Stimulated activated CD4-positive, alpha-beta T cell treated with anti-CD3 and anti-CD28 coated beads, Interleukin-15, amount 100 ng/mL, for 1 hour (primary cell): ENCODE data around the gene TAF7.
"Not testable (repeated sequence)": the region's sequence is repeated elsewhere in the genome, so short reads cannot be mapped to it uniquely, and the experiment has no call there.

Source experiments
- DNase-seq, 2 donors: peaks; one replicate each; pipeline ENCODE4 v3.0.0-alpha.2; 2020; ENCODE audit warnings: low read depth in 1 of 2, low spot score in 1 of 2

TAF7 gene

DNA sequence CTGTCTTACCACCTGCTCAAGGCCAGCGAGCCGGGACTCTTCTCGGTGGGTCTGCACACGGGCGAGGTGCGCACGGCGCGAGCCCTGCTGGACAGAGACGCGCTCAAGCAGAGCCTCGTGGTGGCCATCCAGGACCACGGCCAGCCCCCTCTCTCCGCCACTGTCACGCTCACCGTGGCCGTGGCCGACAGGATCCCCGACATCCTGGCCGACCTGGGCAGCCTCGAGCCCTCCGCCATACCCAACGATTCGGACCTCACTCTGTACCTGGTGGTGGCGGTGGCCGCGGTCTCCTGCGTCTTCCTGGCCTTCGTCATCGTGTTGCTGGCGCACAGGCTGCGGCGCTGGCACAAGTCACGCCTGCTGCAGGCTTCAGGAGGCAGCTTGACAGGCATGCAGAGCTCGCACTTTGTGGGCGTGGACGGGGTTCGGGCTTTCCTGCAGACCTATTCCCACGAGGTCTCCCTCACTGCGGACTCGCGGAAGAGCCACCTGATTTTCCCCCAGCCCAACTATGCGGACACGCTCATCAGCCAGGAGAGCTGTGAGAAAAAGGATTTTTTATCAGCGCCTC, 20.3 kb upstream of the TAF7 start:
- not testable (repeated sequence) for DNase-seq

DNA sequence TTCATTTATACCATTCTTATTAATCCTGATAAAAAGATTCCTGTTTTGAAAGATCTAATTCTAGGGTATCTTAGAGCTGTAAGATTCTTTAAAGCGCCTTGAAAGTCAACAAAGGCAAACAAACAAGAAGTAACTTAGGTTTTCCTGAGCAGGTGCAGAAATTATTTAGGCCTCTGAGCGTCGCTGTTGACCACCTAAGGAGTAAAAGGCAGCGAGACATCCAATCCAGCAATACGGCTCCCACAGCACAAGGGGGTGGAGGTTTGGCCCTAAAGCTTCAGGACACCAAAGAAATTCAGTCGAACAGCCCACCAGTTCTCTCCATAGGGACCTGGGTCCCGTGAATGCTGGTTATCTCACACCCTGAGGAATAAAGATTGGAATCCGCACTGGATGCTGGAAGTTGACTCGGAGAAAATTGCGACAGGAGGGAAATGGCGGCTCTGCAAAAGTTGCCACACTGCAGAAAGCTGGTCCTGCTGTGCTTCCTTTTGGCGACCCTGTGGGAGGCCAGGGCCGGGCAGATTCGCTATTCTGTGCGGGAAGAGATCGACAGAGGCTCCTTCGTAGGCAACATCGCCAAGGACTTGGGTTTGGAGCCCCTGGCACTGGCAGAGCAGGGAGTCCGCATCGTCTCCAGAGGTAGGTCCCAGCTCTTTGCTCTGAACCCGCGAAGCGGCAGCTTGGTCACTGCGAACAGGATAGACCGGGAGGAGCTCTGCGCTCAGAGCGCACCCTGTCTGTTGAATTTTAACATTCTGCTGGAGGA, 18.1 kb upstream of the TAF7 start, which contains the start of gene PCDHGA2:
TSS of gene PCDHGA2 (plus strand) at position 223 of the 769 bp plus-strand sequence.
- no peak for DNase-seq

DNA sequence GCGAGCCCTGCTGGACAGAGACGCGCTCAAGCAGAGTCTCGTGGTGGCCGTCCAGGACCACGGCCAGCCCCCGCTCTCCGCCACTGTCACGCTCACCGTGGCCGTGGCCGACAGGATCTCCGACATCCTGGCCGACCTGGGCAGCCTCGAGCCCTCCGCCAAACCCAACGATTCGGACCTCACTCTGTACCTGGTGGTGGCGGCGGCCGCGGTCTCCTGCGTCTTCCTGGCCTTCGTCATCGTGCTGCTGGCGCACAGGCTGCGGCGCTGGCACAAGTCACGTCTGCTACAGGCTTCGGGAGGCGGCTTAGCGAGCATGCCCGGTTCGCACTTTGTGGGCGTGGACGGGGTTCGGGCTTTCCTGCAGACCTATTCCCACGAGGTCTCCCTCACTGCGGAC, 12.0 kb upstream of the TAF7 start:
- not testable (repeated sequence) for DNase-seq

DNA sequence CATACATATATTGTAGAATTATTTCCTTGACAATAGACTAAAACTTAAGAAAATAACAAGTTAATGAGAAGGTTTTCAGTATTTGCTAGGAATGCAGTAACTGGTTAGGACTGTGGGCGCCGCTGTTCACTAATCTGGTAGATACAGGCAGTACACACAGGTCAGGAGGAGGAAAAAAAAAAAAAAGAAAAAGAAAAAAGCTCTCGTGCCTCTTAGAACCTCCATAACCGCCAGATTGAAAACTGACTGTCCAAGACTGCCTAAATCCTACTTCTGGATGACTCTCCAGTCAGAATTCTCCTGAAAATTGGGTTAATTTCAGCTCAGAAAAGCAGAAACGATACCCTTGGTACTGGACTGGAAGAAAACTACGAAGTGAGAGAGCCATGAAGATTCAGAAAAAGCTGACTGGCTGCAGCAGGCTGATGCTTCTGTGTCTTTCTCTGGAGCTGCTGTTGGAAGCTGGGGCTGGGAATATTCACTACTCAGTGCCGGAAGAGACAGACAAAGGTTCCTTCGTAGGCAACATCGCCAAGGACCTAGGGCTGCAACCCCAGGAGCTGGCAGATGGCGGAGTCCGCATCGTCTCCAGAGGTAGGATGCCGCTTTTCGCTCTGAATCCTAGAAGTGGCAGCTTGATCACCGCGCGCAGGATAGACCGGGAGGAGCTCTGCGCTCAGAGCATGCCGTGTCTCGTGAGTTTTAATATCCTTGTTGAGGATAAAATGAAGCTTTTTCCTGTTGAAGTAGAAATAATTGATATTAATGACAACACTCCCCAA, 9.9 kb upstream of the TAF7 start, which contains the start of gene PCDHGA1:
TSS of gene PCDHGA1 (plus strand) at position 216 of the 782 bp plus-strand sequence.
- no peak for DNase-seq

DNA sequence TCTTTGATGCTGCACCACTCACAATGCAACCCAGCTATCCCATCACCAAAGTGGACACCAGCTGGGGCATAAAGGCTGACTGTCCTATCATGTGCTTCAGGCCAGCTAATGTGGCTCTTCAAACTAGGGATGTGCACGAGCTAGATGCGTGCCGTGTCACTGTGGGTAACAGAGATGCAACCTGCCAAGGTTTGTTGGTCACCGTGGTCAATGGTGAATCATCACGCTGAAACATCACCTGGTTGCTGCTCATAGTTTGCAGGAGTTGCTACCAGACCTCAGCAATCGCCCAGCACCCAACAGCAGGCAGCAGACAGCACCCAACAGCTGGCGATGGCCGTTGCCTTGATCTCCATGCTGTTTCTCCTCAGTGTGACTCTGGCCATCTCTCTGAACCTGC, 7.6 kb upstream of the TAF7 start:
- DNase-seq: no peak

DNA sequence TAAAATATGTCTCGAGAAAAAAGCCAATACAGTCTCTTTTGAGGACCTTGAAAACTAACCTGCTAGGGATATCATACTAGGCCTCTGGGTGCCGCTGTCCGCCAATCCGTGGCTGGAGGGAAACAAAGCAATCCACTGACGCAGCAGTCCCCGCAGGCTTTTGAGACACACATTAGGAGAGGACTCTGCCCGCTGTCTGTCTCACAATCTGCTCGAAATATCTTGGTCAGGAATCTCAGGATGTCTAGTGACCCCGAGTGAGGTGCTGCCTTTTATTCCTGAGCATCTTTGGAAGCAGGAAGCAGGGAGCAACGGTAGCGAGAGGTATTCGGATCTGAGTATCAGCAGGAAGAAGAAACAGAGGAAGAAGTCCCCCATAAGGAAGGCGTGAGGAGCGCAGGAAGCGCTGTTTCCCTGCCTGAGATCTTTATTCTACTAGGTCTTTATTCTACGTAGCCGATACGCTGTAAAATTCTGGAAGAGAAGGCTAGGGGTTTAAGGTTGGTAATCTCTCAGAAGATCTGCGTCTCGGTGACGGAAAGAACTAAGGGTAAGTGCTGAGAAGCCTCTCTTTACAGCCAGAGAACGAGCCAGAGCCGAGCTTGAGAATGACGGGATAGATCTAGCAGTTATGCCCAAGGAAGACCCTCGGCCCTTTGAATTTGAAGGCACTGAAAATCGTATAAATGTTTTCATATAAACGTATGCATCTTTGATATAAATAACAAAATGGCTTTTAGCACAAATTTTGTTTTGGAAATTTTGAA, 5.7 kb upstream of the TAF7 start:
- DNase-seq: peak; percentile 35 to 49

DNA sequence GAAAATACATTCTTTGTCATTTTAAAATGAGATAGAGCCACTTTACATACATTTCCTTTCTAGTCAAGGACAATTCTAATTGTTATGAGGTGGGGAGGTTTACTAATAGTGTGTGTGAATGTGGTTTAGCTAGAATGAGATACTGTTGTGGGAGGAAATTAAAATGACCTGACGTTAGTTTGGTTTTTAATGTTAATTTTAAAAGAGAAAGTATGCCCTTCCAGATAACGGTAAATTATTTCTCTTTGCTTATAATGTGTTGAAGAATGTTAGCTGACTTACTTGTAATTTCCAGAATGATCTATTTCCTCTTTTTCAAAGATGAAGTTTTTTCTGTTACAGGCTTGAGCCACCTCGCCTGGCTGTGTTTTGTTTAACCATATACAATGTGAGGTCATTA, 1.7 kb upstream of the TAF7 start:
- no peak for DNase-seq

DNA sequence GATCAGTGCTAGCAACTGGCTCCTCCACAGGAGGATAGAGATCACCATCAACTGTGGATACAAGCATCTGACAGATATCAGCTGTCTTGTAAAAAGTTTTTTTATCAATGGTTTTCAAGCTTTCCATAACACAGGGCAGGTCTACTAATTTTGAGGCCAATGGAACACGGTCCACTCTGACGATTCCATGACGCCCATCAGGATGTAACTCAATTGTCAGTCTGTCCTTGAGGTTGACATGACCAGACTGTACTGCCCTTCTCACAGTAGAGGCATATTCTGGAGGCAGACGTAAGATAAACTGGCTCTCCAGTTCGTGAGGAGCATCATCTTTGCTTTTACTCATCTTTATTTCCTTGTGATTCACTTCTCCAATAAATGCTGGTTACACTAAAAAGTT, 885 bp downstream of the TAF7 start:
- DNase-seq: no peak

DNA sequence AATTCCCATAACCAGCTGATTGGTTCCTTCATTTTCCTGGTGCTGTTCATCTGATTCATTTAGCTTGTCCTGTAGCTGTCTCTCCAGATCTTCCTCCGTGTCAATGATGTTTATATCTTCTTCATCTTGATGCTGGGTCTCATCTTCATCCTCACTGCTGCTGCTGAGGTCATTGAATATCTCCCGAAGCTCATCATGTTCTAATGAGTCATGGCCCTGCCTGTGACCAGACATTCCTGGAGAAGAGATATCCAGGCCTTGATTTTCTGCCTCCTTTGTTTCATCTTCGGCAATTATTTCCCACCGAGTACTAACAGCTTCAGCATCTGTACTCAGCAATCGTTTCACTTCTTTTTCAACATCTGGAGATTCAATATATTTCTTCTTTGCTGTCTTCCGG, 1.4 kb downstream of the TAF7 start:
- no peak for DNase-seq

DNA sequence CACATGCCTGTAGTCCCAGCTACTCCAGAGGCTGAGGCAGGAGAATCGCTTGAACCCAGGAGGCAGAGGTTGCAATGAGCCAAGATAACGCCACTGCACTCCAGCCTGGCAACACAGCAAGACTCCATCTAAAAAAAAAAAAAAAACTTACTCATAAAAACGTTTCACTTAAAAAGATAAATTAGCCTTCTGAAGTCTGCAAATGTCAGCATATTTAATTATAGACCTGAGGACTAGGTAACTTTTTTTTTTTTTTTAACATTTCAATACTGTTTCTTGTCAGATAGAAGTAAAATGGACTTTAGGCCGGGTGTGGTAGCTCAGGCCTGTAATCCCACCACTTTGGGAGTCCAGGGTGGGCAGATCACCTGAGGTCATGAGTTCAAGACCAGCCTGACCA, 3.6 kb downstream of the TAF7 start:
- DNase-seq: not testable (repeated sequence)

DNA sequence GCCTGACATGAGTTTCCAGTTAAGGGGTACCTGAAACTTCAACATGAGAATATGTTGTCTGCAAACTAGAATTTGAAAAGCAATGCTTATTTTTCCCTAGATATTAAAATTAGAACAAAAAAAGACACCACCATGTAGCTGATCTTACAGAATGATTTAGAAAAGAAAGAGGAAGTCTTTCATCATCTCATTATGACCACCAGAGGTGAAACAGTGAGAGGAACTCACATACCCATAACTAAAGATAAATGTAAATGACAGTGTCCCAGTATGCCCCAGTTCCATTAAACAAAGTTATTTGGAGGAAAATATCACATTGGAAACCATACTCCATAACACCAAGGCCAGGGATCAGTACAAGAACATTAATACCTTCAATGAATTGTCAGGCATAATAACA, 6.9 kb downstream of the TAF7 start:
- DNase-seq: no peak

DNA sequence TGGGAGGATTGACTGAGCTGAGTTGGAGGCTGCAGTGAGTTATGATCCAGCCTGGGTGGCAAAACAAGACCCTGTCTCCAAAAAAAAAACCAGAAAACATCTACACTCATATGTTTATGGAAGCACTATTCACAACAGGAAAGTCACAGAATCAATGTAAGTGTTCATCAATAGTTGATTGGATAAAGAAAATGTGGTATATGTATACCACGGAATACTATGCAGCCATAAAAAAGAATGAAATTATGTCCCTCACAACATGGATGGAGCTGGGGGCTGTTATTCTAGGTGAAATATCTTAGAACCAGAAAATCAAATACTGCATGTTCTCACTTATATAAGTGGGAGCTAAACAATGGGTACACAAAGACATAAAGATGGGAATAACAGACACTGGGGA, 14.0 kb downstream of the TAF7 start:
- DNase-seq: no peak

DNA sequence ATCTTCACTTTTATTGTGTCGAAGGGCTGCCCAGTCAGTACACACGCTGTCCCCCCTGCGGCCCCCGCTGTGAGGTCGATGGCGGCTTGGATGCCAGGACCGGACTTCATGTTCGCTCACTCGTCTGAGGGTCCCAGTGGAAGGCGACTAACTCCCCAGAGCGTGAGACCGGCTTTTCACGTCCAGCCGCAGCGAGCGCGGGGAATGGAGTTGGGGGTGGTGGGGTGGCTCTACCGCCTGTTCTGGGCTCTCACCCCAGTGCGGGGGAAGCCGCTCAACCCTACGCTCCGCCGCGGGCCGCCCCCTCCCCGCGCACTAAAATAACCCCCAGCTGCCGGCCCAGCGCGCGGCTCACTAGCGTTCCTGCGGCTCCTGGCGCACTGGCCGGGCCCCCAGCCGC, 16.8 kb downstream of the TAF7 start, which contains the start of gene SLC25A2:
TSS of gene SLC25A2 (minus strand) at position 294 of the 400 bp plus-strand sequence. CDS start at position 110, 184 bp downstream.
- no peak for DNase-seq

DNA sequence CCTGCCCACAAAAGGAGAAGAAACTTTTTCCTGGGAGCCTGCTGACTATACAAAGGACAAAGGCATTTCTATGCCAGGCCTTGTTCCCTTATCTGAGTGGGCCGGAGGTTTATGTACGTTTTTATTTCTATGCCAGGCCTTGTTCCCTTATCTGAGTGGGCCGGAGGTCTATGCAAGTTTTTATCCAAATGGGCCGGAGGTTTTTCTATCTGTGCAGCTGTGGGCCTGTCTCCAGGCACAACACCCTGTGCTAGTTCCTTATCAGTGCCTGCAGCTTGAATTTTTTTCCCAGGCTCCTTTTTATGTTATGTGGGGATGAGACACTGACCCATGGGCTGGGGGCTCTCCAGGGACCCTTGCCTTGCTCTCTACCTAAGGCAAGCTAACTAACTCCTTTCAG, 22.2 kb downstream of the TAF7 start:
- no peak for DNase-seq

DNA sequence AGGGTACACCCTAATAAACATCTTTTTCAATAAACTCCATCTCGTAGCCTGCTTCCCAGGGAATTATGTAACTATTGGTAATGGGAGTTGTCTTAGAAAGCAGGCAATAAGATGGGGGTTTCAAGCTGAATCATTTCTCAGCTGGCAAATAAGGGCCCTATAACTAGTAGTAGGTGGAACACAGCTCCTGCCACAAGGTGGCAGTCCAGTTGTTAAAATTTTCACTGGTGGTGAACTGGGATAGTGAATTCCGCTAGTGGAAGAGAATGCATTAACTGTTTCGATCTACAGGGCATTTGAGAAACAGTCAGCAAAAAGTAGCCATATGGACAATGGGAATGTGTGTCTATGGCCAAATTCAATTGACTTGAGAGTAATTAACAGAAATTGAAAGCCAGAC, 47.7 kb downstream of the TAF7 start:
- no peak for DNase-seq

DNA sequence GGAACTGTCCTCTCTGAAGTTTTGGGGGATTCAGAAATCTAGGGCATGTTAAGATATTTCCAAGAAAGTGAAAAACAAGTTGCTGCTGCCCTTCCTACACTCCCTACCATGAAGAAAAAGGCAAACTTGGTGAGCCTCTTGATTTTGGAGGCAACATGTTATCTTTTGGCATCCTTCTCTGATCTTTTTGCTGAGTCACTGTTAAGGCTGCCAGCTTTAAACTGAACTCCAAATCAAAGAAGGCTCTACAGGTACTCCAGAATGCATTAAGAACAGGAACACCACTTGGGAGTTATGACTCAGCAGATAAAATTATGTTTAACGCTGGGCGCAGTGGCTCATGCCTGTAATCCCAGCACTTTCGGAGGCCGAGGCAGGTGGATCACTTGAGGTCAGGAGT, 51.4 kb downstream of the TAF7 start:
- no peak for DNase-seq
